ENCODE results near the gene ANTKMT.

ANTKMT gene

GRCh38 chr16:678858-679813 is 41.8 kb upstream of the ANTKMT start:
- Histone ChIP-seq H3K4me3 (ENCODE audit: low read length, poor library complexity, severe bottlenecking) (peak overlapping the region; percentile 60), H3K79me2 (ENCODE audit: insufficient read depth, low read length) (peaks cover 16% of the 10 kb centered on the region; the same call in 1 of the 2 replicates), H3K36me3 (ENCODE audit: insufficient read depth, low read length) (no peaks in the 10 kb centered on the region), H3K27me3 (ENCODE audit: insufficient read depth, low read length, poor library complexity, severe bottlenecking) (no peaks in the 10 kb centered on the region), H3K4me1 (ENCODE audit: insufficient read depth, low read length, poor library complexity, severe bottlenecking) (peaks cover 4% of the 10 kb centered on the region), H3K9me3 (ENCODE audit: insufficient read depth, low read depth, low read length) (no peaks in the 10 kb centered on the region), H3K9ac (ENCODE audit: low read depth, low read length, poor library complexity, severe bottlenecking) (no peak overlapping the region), H3K4me2 (ENCODE audit: low read depth, low read length, poor library complexity, severe bottlenecking) (peak overlapping the region; percentile 66), H2AFZ (ENCODE audit: low read length) (no peak overlapping the region), H4K20me1 (ENCODE audit: insufficient read depth, low read length, poor library complexity, severe bottlenecking) (peaks cover 2% of the 10 kb centered on the region), H3F3A (ENCODE audit: low read depth) (no peaks in the 10 kb centered on the region), H3K9me2 (replicated peaks; ENCODE audit: low read depth, low read length) (no peaks in the 10 kb centered on the region)
- TF ChIP-seq EZH2phosphoT487 (IDR thresholded peaks at IDR 0.05; ENCODE audit: borderline replicate concordance) (no peak), CTCF (conservative IDR thresholded peaks at IDR 0.05; ENCODE audit: low read length) (no peak)

GRCh38 chr16:679814-680624 is 40.9 kb upstream of the ANTKMT start, which contains the start of gene STUB1:
Gene STUB1, plus strand, starts transcription at chr16:680410. Its CDS starts 116 bp downstream, at chr16:680526.
- Histone ChIP-seq H4K20me1 (ENCODE audit: insufficient read depth, low read length, poor library complexity, severe bottlenecking) (peaks cover 2% of the 10 kb centered on the region), H2AFZ (ENCODE audit: low read length) (no peak within 1 kb of the TSS), H3K9me3 (ENCODE audit: insufficient read depth, low read depth, low read length) (no peaks in the 10 kb centered on the region), H3K79me2 (ENCODE audit: insufficient read depth, low read length) (peaks cover 16% of the 10 kb centered on the region; the same call in 1 of the 2 replicates), H3K4me1 (ENCODE audit: insufficient read depth, low read length, poor library complexity, severe bottlenecking) (peaks cover 4% of the 10 kb centered on the region), H3F3A (ENCODE audit: low read depth) (no peaks in the 10 kb centered on the region), H3K9me2 (replicated peaks; ENCODE audit: low read depth, low read length) (no peaks in the 10 kb centered on the region), H3K9ac (ENCODE audit: low read depth, low read length, poor library complexity, severe bottlenecking) (peak within 1 kb of the TSS; percentile 76), H3K27me3 (ENCODE audit: insufficient read depth, low read length, poor library complexity, severe bottlenecking) (no peaks in the 10 kb centered on the region), H3K36me3 (ENCODE audit: insufficient read depth, low read length) (no peaks in the 10 kb centered on the region), H3K4me3 (ENCODE audit: low read length, poor library complexity, severe bottlenecking) (peak within 1 kb of the TSS; percentile 82), H3K4me2 (ENCODE audit: low read depth, low read length, poor library complexity, severe bottlenecking) (peak within 1 kb of the TSS; percentile 73)
- TF ChIP-seq CTCF (conservative IDR thresholded peaks at IDR 0.05; ENCODE audit: low read length): no peak
- no peak for TF ChIP-seq EZH2phosphoT487 (IDR thresholded peaks at IDR 0.05; ENCODE audit: borderline replicate concordance)

- TF ChIP-seq CTCF (conservative IDR thresholded peaks at IDR 0.05; ENCODE audit: low read length): no peak
- no peak for TF ChIP-seq EZH2phosphoT487 (IDR thresholded peaks at IDR 0.05; ENCODE audit: borderline replicate concordance)
- H3K4me1 ChIP-seq (ENCODE audit: insufficient read depth, low read length, poor library complexity, severe bottlenecking): peaks cover 4% of the 10 kb centered on the region
- no peaks in the 10 kb centered on the region for H3K9me2 ChIP-seq (replicated peaks; ENCODE audit: low read depth, low read length)
Measured at GRCh38 chr16:680625-680945, 40.4 kb upstream of the ANTKMT start.

More at GRCh38 chr16:680625-680945, 40.4 kb upstream of the ANTKMT start:
- Histone ChIP-seq H3F3A (ENCODE audit: low read depth) (no peaks in the 10 kb centered on the region), H3K27me3 (ENCODE audit: insufficient read depth, low read length, poor library complexity, severe bottlenecking) (no peaks in the 10 kb centered on the region), H3K36me3 (ENCODE audit: insufficient read depth, low read length) (no peaks in the 10 kb centered on the region), H3K9ac (ENCODE audit: low read depth, low read length, poor library complexity, severe bottlenecking) (peak overlapping the region; percentile 76), H2AFZ (ENCODE audit: low read length) (no peak overlapping the region), H3K4me3 (ENCODE audit: low read length, poor library complexity, severe bottlenecking) (peak overlapping the region; percentile 82), H3K9me3 (ENCODE audit: insufficient read depth, low read depth, low read length) (no peaks in the 10 kb centered on the region), H4K20me1 (ENCODE audit: insufficient read depth, low read length, poor library complexity, severe bottlenecking) (peaks cover 2% of the 10 kb centered on the region), H3K79me2 (ENCODE audit: insufficient read depth, low read length) (peaks cover 16% of the 10 kb centered on the region; the same call in 1 of the 2 replicates), H3K4me2 (ENCODE audit: low read depth, low read length, poor library complexity, severe bottlenecking) (peak overlapping the region; percentile 73)
